Suprapubic skin (tissue), 4 donors: ENCODE results near the gene GJB3. TPM values are rescaled to one million over a fixed set of nuclear protein-coding genes. Genes with fewer than 3 reads are reported as not detected.
A peak's percentile ranks its signal among the peaks of the same experiment; 100 is the strongest.

Source experiments
- DNase-seq, 2 donors: peaks; one replicate each; pipeline ENCODE4 v3.0.0-alpha.2; 2019; ENCODE audit warnings: low spot score in 2 of 2
- H3K27ac ChIP-seq: fragments of 200-600 bp; sonication (generic); one replicate; pipeline ENCODE4 v1.5.1; 2019
- H3K27me3 ChIP-seq: fragments of 200-600 bp; sonication (generic); one replicate; pipeline ENCODE4 v1.5.1; 2019
- H3K36me3 ChIP-seq: fragments of 200-600 bp; sonication (generic); one replicate; pipeline ENCODE4 v1.5.1; 2019
- H3K4me1 ChIP-seq: fragments of 200-600 bp; sonication (generic); one replicate; pipeline ENCODE4 v1.5.1; 2019
- H3K4me3 ChIP-seq: fragments of 200-600 bp; sonication (generic); one replicate; pipeline ENCODE4 v1.5.1; 2019; ENCODE audit warnings: mild to moderate bottlenecking
- H3K9me3 ChIP-seq: fragments of 200-600 bp; sonication (generic); one replicate; pipeline ENCODE4 v1.5.1; 2019
- EP300 ChIP-seq: sonication (generic); formaldehyde crosslinking; IDR thresholded peaks from one replicate; pipeline ENCODE4 v1.6.1; 2017; ENCODE audit warnings: antibody characterized with exemption
- POLR2A ChIP-seq, 2 donors: fragments of 450-650 bp; IDR thresholded peaks; one replicate each; pipeline ENCODE4 v1.6.1; 2017; ENCODE audit warnings: antibody characterized with exemption in 2 of 2, mild to moderate bottlenecking in 2 of 2, moderate library complexity in 2 of 2
- POLR2AphosphoS5 ChIP-seq, 3 donors: sonication (generic); formaldehyde crosslinking; IDR thresholded peaks; one replicate each; pipeline ENCODE4 v1.6.1; 2017; ENCODE audit warnings: antibody characterized with exemption in 3 of 3
- WGBS: methylation state at CpG from one replicate; pipeline ENCODE4 v1.1.5; 2018; 5-methylcytosine and 5-hydroxymethylcytosine counted together
- total RNA-seq, 4 donors: library from RNA; depleted of rRNA; stranded (reverse); fragments of >200 nt; gene quantifications; one replicate each; pipeline ENCODE4 v1.1.0, GENCODE V29; 2016
- TF ChIP-seq, protein P1 (sequence below), 2 donors: fragments of 200-600 bp in 1 of 2; fragments of 450-650 bp in 1 of 2; sonication (generic) in 1 of 2; IDR thresholded peaks; one replicate each; pipeline ENCODE4 v1.5.1; 2016 to 2019; ENCODE audit warnings: antibody characterized with exemption in 2 of 2, mild to moderate bottlenecking in 1 of 2, moderate library complexity in 1 of 2

The GJB3 gene
- total RNA-seq, 4 donors from 2014 or later, result 76.0 to 268 (median 186) TPM

DNA sequence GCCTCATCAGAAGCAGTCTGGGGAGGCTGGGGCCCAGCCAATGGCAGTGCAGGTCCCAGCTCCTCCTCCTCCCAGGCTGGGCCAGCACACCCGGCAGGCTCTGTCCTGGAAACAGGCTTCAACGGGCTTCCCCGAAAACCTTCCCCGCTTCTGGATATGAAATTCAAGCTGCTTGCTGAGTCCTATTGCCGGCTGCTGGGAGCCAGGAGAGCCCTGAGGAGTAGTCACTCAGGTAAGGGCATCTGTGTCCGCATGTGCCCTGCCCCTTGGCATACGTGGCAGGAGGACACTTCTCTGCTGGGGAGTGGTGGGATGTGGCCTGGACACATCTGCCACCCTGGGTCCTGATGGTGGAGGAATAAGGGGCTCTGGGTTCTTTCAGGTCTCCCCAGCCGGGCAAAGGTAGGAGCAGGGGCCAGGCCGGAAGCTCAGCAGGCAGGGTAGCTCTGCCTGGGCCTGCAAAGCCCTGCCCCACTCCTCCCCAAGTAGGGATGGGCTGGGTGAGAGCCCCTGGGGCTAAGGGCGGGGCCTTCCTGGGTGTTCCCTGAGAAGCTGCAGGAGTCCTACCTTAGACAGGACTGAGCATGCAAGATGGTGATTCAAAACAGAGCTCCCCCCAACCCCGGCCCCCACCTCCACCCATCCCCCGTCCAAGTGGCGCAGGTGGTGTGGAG is 25.9 kb upstream of the GJB3 start, which contains the start of gene GJB5:
GJB5 (plus strand) TSS at position 84 of the 674 bp plus-strand sequence. CDS start 2,284 bp downstream, outside the sequence.
- Histone ChIP-seq H3K4me3 (peak within 1 kb of the TSS; percentile 42), H3K27ac (peak within 1 kb of the TSS; percentile 93), H3K27me3 (no peaks in the 10 kb centered on the region), H3K9me3 (no peaks in the 10 kb centered on the region), H3K4me1 (peaks cover 46% of the 10 kb centered on the region), H3K36me3 (no peaks in the 10 kb centered on the region)
- TF ChIP-seq POLR2A (IDR thresholded peaks at IDR 0.05) (no peak), POLR2AphosphoS5 (IDR thresholded peaks at IDR 0.05) (peak in 1 of 3 donors; percentile 59)
- DNase-seq, result peak in 1 of 2 donors; percentile 78
- WGBS, result 22% methylated on average over 7 of the region's 13 CpGs

DNA sequence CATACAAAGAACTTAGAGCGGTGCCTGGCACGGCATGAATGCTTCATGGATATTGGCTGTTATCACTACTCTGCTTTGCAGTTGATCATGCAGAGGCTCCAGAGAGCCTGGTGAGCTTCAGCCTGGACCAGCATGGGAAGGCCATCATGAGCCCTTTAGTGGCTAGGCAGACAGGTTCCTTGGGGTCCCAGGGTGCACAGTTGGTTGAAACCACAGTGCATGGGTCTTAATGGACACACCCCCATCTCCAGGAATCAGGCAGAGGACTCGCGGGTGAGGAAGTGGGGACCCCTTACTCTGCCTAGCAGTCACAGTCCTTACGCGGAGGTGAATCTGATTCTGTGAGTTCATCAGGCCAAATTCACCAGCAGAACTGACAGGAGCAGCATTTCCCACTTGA is 25.1 kb upstream of the GJB3 start:
- Histone ChIP-seq H3K9me3 (no peaks in the 10 kb centered on the region), H3K4me1 (peaks cover 46% of the 10 kb centered on the region), H3K36me3 (no peaks in the 10 kb centered on the region), H3K4me3 (peak overlapping the region; percentile 42), H3K27ac (peak overlapping the region; percentile 93), H3K27me3 (no peaks in the 10 kb centered on the region)
- TF ChIP-seq POLR2A (IDR thresholded peaks at IDR 0.05) (no peak), EP300 (no peak), POLR2AphosphoS5 (IDR thresholded peaks at IDR 0.05) (no peak)
- TF ChIP-seq, protein P1, sequence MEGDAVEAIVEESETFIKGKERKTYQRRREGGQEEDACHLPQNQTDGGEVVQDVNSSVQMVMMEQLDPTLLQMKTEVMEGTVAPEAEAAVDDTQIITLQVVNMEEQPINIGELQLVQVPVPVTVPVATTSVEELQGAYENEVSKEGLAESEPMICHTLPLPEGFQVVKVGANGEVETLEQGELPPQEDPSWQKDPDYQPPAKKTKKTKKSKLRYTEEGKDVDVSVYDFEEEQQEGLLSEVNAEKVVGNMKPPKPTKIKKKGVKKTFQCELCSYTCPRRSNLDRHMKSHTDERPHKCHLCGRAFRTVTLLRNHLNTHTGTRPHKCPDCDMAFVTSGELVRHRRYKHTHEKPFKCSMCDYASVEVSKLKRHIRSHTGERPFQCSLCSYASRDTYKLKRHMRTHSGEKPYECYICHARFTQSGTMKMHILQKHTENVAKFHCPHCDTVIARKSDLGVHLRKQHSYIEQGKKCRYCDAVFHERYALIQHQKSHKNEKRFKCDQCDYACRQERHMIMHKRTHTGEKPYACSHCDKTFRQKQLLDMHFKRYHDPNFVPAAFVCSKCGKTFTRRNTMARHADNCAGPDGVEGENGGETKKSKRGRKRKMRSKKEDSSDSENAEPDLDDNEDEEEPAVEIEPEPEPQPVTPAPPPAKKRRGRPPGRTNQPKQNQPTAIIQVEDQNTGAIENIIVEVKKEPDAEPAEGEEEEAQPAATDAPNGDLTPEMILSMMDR (IDR thresholded peaks at IDR 0.05), result no peak
- WGBS, result 63% methylated on average over 4 of the region's 6 CpGs
- no peak for DNase-seq

- no peak for DNase-seq
- peaks cover 46% of the 10 kb centered on the region for H3K4me1 ChIP-seq
- no peak for TF ChIP-seq POLR2A (IDR thresholded peaks at IDR 0.05)
- no peak for TF ChIP-seq POLR2AphosphoS5 (IDR thresholded peaks at IDR 0.05)
- TF ChIP-seq, protein P1 (IDR thresholded peaks at IDR 0.05), result no peak
- TF ChIP-seq EP300, result no peak
- no peaks in the 10 kb centered on the region for H3K9me3 ChIP-seq
- 91% methylated on average over 21 of the region's 21 CpGs for WGBS
- H3K27me3 ChIP-seq, result no peaks in the 10 kb centered on the region
- H3K36me3 ChIP-seq, result no peaks in the 10 kb centered on the region
- no peak overlapping the region for H3K4me3 ChIP-seq
- no peak overlapping the region for H3K27ac ChIP-seq
These were observed 23.6 kb upstream of the GJB3 start for GRCh38 chr1:34757386-34757785.

- Histone ChIP-seq H3K4me3 (no peak overlapping the region), H3K36me3 (no peaks in the 10 kb centered on the region), H3K27ac (peak overlapping the region; percentile 30), H3K9me3 (no peaks in the 10 kb centered on the region), H3K4me1 (peaks cover 44% of the 10 kb centered on the region), H3K27me3 (no peaks in the 10 kb centered on the region)
- no peak for TF ChIP-seq POLR2A (IDR thresholded peaks at IDR 0.05)
- no peak for TF ChIP-seq EP300
- TF ChIP-seq, protein P1 (IDR thresholded peaks at IDR 0.05), result no peak
- no peak for TF ChIP-seq POLR2AphosphoS5 (IDR thresholded peaks at IDR 0.05)
- WGBS, result 55% methylated on average over 3 of the region's 4 CpGs
- no peak for DNase-seq
These were observed 22.3 kb upstream of the GJB3 start for GRCh38 chr1:34758751-34759150.

DNA sequence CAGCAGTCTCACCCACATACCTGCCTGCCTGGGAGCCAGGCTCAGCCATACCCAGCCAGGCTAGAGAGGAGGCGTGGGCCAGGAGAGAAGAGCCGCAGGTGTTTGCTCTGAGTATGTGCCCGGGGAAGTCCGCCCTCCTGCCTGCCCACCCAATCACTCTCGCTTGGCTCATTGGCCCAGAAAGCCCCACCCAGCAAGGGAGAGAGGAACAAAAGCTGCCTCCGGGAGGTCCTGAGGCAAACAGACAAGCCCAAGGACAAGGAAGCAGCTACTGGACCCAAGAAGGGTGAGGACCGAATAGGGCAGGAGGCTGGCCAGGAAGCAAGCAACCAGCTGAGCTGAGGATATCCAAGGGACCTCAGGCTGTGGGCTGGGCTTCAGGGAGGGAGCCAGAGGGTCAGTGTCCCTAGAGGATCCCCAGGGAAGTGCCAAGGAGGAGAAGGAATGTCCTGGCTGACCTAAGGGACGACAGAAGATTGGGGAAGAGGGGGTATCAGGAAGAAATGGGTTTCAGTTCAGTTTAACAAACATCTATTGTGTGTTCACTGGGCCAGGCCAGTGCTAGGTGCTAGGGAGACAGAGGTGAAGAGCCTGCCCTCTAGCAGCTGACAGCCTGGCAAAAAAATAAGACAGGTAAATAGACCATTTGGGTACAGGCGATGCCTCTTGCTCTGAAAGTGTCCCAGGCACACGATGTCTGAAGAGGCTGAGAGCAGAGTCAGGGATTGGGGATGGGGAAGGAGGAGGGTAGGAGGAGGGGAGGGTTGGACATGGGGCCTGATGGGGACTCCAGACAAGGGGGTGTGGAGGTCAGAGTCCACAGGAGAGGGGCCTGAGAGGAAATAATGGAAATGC is 21.3 kb upstream of the GJB3 start, which contains the start of gene GJB4:
GJB4 (plus strand) TSS at position 238 of the 855 bp plus-strand sequence. CDS start 1,515 bp downstream, outside the sequence.
- no peak within 1 kb of the TSS for H3K4me3 ChIP-seq
- H3K27ac ChIP-seq, result peak within 1 kb of the TSS; percentile 30
- 35% methylated on average over 6 of the region's 10 CpGs for WGBS
- DNase-seq, result no peak
- H3K27me3 ChIP-seq, result no peaks in the 10 kb centered on the region
- H3K9me3 ChIP-seq, result no peaks in the 10 kb centered on the region
- TF ChIP-seq EP300, result no peak
- TF ChIP-seq POLR2AphosphoS5 (IDR thresholded peaks at IDR 0.05), result no peak
- TF ChIP-seq, protein P1 (IDR thresholded peaks at IDR 0.05), result no peak
- no peak for TF ChIP-seq POLR2A (IDR thresholded peaks at IDR 0.05)
- peaks cover 34% of the 10 kb centered on the region for H3K4me1 ChIP-seq
- H3K36me3 ChIP-seq, result no peaks in the 10 kb centered on the region
